RPMI8226 (cell line): Measurements from ENCODE around the gene EHD4.

Experiments
- DNase-seq: peaks from one replicate; pipeline ENCODE4 v3.0.0-alpha.2; 2015

The EHD4 gene

GRCh38 chr15:41933771-41934170, 38.6 kb downstream of the EHD4 start:
- no peak for DNase-seq

GRCh38 chr15:41933326-41933725, 39.0 kb downstream of the EHD4 start:
- DNase-seq: no peak

- DNase-seq: no peak
Measured at GRCh38 chr15:41932511-41933289, 39.7 kb downstream of the EHD4 start.

- DNase-seq: no peak
Measured at GRCh38 chr15:41932101-41932500, 40.3 kb downstream of the EHD4 start.

- DNase-seq: no peak
Measured at GRCh38 chr15:41930867-41931222, 41.5 kb downstream of the EHD4 start.

GRCh38 chr15:41930221-41930866, 42.0 kb downstream of the EHD4 start:
- DNase-seq: no peak

- no peak for DNase-seq
Measured at GRCh38 chr15:41928637-41929620, 43.4 kb downstream of the EHD4 start.

GRCh38 chr15:41928100-41928499, 44.3 kb downstream of the EHD4 start:
- DNase-seq: no peak

GRCh38 chr15:41927536-41927935, 44.8 kb downstream of the EHD4 start:
- DNase-seq: no peak

- no peak for DNase-seq
Measured at GRCh38 chr15:41926185-41927056, 45.9 kb downstream of the EHD4 start.

- DNase-seq: no peak
Measured at GRCh38 chr15:41925086-41925608, 47.2 kb downstream of the EHD4 start.

- no peak for DNase-seq
Measured at GRCh38 chr15:41923401-41923997, 48.9 kb downstream of the EHD4 start.

- DNase-seq: no peak
Measured at GRCh38 chr15:41922353-41922752, 50.0 kb downstream of the EHD4 start.

- no peak for DNase-seq
Measured at GRCh38 chr15:41921639-41922038, 50.7 kb downstream of the EHD4 start.

- no peak for DNase-seq
Measured at GRCh38 chr15:41921167-41921566, 51.2 kb downstream of the EHD4 start.

- DNase-seq: no peak
Measured at GRCh38 chr15:41919954-41920538, 52.3 kb downstream of the EHD4 start.

- DNase-seq: no peak
Measured at GRCh38 chr15:41919201-41919820, 53.0 kb downstream of the EHD4 start.

- DNase-seq: no peak
Measured at GRCh38 chr15:41918506-41919126, 53.7 kb downstream of the EHD4 start.

- no peak for DNase-seq
Measured at GRCh38 chr15:41917767-41918430, 54.5 kb downstream of the EHD4 start.
